ENCODE data around the gene ANKRD29.

GRCh38 chr18:23617412-23618014 lies 45.2 kb downstream of the ANKRD29 start:
- no peak for TF ChIP-seq CTCF (IDR thresholded peaks at IDR 0.05; ENCODE audit: low read length)
- no peak for TF ChIP-seq EZH2 (IDR thresholded peaks at IDR 0.05; ENCODE audit: borderline replicate concordance, low read length)

Measured in OCI-LY1 (cell line).